Right hindlimb (tissue), 1 donor: ENCODE measurements around the gene XCR1.
"Not testable (repeated sequence)": the region's sequence is repeated elsewhere in the genome, so short reads cannot be mapped to it uniquely, and the experiment has no call there.

Experiments
- DNase-seq: peaks from one replicate; pipeline ENCODE4 v3.0.0-alpha.2; 2018

The XCR1 gene

DNA sequence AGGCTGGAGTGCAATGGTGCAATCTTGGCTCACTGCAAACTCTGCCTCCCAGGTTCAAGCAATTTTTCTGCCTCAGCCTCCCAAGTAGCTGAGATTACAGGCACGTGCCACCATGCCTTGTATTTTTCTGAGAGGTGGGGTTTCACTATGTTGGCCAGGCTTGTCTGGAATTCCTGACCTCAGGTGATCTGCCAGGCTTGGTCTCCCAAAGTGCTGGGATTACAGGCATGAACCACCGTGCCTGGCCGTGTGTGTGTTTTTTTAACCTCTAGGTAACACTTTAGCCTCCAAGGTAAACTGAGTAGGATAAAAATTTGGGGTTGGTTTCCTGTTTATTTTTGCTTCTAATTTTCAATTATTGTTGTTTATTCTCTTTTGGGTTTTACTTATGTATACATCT lies 10.8 kb upstream of the XCR1 start:
- DNase-seq: not testable (repeated sequence)

DNA sequence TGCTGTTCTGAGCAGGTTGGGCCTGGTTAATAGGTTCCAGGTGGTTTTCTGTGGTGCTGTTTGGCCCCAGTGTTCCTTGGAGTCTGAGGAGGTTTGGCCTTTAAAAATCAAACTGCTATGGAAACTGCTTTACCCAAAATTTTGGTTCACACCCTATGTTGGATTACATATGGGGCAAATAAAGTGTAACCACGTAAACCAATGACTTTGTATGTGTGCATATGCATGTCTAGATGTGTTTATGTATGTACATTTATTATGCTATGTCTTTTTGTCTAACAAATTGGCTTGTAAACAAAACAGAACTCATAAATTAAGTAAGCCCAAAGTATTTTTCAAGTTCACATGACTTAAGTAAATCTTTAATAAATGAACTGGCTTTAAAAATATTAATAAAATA lies 8.9 kb upstream of the XCR1 start:
- DNase-seq: no peak

DNA sequence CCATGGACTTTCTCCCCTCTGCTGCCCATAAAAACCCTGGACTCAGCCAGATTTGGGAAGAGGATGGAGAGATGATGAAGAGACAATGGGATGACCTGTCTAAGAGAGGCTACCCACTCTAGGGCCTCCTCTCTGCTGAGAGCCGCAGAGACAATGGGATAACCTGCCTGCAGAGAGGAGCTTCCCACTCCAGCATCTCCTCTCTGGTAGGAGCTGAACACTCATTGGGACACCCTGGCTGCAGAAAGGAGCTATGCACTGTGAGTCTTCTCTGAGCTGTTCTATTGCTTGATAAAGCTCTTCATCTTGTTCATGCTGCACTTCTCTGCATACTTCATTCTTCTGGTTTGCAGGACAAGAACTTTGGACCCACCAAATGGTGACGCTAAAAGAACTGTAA lies 4.5 kb upstream of the XCR1 start:
- DNase-seq: no peak

DNA sequence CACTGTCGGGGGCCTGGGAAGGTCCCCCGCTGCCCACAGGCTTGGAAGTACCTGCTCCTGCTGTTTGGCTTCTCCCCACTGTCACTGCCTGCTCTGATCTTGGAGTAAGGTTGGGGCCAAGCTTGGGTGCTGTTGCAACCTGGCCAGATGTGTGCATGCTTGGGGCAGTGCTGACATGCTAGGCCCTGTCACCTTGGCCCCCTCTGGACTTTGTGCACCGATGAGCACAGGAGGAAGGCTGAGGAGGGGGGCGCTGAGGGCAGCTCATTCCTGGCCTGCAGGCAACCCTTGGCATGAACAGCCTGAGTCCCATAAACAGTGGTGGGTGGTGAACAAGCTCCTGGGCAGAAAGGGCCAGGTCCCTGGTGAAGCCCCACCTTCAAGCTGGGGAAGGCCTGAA lies 4.0 kb upstream of the XCR1 start:
- no peak for DNase-seq

DNA sequence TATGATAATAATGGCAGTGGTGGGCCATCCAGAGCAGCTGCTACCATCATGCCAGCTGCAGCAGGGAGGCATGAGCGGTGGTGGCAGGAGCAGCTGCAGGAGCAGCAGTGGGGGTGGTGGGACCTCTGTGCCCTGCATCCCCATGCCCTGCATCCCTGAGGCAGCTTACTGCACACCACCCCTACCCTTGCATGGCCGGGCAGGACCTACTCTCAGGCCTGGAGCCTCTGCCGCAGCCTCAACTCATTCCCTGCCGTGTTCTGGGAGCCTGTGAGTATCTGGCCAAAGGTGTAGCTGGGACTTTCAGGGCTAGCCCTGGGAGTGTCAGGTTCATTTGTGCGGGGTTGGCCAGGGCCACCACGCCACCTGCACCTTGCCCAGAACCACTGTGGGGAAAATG lies 3.3 kb upstream of the XCR1 start:
- DNase-seq: no peak

DNA sequence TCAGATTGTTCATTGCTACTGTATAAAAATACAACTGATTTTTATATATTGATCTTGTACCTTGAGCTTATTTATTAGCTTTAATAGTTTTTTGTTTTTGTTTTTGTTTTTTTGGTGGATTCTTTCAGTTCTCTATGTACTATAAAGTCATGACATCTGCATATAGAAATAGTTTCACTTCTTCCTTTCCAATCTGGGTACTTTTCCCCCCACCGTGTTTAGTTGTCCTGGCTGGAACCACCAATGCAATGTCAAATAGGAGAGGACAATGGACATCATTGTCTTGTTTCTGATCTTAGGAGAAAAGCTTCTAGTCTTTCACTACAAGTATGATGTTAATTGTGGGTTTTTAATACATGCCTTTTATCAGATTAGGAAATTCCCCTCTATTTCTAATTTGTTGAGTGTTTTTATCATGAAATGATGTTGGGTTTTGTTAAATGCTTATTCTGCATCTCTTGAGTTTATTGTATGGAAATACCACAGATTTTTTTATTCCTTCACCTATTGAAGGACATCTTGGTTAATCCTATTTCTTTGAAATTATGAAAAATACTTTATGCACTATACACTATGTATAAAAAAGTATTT lies 2.8 kb upstream of the XCR1 start:
- no peak for DNase-seq

DNA sequence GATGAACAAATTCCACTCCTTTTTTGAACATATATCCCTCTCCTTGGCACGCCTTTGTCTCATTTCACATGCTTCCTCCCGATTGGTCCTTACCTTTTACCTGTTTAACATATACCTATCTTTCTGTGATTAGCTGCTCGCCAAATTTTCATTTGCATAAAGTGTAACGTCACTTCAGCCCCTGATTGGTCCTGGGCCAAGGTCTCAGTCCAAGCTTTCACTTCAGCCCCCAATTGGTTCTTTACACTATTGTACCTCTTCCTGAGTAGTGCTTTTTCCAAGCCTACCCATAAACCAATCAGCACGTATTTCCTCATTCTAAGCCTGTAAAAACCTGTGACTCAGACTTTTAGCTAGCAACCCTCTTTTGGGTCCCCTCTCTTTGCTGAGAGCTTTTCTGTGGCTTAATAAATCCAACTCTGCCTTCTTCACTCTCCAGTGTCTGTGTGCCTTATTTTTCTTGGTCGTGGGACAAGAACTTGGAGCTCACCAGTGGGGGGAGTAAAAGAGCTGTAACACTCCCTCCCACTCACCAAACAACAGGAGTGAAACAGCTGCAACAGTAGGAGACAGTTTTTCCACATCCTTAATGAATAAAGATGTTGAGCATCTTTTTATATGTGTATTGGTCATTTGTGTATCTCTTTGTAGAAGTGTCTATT lies 584 bp upstream of the XCR1 start:
- DNase-seq: no peak

DNA sequence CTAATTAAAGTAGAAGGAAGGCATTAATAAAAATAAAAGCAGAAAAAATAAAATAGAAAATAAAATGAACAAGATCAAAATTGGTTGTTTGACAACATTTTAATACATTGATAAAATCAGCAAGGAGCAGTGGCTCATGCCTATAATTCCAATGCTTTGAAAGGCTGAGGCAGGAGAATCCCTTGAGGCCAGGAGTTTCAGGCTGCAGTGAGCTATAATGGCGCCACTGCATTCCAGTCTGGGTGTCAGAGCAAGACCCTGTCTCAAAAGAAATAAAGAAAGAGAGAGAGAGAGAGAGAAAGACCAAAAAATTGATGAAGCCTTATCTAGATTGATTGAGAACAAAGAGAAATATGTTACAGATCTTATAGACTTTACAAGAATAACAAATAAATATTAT lies 2.1 kb downstream of the XCR1 start:
- no peak for DNase-seq

DNA sequence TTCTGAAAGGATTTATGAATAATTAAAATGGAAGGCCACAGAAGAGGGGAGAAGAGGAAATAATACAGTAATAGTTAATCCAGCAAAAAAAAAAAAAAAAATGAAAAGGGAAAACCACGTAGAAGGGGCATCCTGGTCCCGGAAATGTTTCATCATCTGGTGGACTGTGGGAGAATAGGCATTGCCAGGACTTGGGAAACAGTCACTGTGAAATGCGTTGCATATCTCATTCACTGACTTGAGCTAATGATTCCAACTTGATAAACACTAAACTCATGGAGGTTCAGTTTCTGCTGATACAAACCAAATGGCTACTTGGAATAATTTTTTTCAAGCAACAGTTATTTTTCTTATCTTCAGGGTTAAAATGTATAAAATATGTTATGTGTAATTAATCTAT lies 3.2 kb downstream of the XCR1 start:
- no peak for DNase-seq

DNA sequence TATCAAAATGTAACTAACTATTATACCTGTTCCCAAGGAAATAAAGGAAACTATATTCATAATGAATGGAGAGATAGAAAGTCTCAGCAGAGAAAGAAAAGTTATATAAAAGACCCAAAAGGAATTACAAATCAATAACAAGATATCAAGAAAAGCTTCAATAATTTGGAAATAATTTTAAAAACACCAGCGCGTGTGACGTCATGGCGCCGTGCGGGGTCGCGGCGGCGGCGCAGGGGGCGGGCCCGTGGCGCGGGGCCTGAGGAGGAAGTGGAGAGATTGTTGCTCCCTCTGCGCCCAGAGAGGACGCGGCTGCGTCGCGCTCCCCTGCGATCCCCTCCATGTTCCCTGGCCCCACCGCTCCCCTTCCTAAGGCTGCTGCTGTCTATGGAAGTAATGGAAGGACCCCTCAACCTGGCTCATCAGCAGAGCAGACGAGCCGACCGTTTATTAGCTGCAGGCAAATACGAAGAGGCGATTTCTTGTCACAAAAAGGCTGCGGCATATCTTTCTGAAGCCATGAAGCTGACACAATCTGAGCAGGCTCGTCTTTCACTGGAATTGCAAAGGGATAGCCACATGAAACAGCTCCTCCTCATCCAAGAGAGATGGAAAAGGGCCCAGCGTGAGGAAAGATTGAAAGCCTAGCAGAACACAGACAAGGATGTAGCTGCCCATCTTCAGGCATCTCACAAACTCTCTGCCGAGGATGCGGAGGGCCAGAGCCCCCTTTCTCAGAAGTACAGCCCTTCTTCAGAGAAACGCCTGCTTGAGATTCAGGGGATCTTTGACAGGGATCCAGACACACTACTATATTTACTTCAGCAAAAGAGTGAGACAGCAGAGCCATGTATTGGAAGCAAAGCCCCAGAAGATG lies 4.1 kb downstream of the XCR1 start:
- DNase-seq: no peak

DNA sequence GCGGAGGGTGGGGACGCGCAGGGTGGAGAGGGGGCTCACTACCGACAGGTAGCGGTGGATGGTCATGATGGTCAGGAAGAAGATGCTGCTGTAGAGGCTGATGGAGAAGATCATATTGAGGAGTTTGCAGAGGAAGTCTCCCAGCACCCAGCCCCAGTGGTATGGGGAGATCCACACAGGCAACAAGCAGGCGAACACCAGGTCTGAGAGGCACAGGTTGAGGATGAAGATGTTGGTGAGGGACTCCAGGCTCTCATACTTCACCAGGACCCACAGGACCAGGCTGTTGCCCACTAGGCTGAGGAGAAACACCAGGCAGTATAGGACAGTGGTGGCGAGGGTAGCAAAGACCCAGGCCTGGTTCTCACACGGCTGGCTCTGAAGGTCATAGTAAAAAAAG lies 5.8 kb downstream of the XCR1 start:
- DNase-seq: no peak

DNA sequence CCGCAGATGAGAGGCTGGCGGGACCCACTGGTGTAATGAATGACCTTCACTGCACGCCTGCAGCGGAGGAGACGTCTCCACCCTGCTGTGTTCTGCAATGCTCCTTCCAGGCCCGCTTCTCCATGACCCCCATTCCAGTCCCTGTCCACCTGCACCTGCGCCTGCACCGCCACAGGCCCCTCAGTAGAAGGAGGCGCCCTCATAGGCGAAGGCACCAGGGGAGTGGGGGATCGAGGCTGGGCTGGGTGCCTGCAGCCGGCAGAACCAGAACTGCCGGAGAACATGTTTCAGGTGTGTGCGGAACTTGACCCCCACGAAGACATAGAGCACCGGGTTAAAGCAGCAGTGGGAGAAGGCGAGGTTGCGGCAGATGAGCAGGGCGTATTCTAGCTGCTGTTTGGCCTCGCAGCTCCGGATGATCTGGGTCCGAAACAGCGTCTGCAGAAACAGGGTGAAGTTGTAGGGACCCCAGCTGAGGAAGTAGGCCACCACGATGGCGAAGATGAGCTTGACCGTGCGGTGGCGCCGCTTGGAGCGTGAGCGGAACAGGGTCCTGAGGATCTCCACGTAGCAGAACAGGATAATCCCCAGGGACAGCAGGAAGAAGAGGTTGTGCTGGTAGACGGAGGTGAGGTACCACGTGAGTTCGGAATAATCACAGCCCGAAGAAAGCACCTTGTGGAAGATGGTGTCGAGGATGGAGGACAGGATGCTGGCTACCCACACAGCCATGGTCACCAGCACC lies 6.3 kb downstream of the XCR1 start:
- no peak for DNase-seq

DNA sequence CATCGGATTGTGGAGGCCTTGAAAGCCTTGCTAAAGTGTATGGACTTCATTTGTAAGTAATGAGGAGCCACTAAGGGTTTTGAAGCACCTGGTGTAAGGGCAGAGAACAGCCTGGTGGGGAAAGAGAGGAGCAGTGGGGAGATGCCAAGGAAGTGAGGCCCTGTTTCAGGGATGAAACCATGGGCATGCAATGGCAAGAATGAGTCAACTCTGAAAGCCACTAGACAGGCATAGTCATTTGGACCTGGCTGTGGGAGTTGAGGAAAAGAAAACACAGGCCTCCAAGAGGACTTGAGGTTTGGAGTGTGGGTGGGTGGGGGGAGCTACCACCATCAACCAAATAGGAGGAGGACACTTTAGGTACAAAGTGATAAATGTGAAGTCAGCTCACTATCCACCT lies 7.6 kb downstream of the XCR1 start:
- no peak for DNase-seq

DNA sequence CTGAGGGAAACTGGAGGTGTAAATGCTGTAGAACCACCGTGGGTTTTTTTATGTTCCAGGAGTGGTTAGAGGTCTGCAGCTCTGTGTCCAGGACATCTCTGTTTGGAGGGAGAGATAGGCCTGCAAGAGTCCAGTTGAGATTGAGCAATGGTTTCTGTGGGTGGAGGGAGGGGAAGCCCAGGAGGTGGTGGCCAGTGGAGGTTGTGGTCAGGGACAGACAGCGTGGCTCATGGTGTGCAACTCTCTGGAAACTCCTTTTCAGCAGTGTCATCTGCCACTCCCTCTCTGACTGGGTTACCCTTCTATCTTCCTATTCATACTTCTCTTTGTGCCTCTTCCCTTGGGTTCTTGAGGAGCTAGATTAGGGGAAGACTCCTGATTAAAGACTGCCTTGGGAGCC lies 9.6 kb downstream of the XCR1 start:
- no peak for DNase-seq

DNA sequence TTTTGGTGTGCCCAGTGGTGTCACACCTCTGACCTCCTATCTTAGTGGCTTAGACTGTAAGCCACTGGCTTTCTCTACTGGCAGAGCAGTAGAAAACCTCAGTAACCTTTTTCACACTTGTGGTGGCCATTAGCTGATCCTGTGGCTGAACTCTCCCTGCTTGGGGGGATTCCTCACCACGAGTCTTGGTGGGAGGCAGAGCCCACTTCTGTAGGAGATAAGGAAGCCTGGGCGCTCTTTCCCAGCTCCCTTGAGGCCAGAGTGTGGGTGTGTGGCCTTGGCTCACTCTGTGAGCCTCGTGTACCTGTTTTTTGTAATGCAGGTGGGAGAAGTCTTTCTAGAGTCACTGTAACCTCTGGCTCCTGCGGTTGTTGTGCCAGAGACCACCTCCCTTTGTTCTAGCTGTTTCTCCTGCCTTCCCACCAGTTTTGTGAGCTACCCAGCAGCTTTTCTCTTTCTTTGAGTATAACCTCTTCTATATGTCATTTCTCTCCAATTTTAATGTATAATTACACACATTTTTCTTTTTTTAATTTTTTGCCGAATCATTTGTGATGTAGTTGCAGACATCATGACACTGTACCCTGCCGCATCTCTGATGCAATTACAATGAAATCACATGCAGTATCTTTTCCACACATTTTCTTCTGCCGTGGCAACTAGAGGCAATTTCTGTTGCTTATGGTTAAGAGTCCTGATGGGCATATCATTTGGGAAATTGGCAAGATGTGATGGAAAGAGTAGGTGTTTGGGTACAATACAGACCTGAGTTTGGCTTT lies 13.8 kb downstream of the XCR1 start:
- DNase-seq: no peak

DNA sequence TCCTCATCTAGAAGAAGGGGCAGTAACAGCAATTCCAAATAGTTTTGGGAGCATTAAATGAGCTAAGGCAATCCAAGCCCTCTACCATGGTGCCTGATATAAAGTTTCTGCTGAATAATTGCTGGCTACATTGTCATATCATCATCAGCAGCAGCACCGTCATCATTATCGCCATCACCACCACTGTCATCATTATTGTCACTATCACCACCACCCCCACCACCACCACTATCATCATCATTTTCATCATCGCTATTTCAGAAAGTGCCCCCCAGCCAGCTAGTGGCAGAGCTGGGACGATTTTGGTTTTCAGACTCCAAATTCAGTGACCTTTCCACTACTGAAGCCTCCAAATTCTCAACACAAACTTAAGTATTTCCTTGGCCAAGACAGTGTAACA lies 15.0 kb downstream of the XCR1 start:
- no peak for DNase-seq

DNA sequence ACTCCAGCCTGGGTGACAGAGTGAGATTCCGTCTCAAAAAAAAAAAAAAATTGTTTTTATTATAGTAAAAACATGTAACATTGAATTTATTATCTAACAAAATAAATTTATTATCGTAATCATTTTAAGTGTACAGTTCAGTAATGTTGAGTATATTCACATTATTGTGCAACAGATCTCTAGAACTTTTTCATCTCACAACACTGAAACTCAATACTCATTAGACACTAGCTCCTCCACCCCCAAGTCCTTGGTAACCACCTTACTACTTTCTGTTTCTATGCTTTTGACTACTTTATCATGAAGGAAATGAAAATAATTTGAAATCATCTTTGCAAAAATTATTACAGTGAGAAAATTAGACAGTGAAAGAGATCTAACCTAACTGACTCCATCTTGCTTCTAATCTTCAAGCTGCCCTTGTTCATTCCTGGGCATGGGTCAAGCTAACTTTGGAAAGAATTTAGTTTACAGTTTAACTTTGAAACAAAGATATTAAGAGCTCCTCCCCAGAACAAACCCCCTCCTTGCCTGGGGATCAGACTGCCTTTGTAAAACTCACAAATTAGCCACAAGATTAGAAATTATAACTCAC lies 16.7 kb downstream of the XCR1 start:
- no peak for DNase-seq

DNA sequence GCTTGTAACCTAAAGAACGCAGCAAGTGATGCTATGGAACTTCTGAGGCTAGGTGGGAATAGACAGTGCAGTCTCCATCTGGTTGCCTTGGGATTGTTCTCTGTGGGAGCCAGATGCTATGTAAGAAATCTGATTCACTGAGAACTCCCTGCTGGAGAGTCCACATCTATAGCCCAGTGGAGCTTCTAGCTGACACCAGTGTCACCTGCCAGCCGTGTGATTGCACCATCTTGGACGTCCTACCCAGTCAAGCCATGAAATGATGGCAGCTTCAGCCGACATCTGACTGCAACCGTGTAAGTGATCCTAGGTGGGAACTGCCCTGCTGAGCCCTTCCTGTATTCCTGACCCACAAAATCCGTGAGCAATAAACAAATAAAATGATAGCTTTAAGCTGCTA lies 19.2 kb downstream of the XCR1 start:
- no peak for DNase-seq

DNA sequence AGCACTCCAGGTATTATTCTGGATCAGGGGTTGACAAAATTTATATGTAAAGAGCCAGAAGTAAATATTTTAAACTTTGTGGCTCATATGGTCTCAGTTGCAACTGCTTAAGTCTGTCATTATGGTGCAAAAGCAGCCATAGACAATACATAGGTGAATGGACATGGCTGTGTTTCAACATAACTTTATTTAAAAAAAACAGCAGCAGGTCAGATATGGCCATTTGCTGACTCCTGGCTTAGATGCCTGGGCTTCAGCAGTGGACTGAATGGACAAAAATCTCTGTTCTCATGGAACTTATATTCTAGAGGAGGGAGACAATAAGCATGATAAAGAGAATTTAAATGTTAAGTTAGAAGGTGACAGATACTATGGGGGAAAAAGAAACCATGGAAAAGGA lies 20.0 kb downstream of the XCR1 start:
- DNase-seq: no peak

DNA sequence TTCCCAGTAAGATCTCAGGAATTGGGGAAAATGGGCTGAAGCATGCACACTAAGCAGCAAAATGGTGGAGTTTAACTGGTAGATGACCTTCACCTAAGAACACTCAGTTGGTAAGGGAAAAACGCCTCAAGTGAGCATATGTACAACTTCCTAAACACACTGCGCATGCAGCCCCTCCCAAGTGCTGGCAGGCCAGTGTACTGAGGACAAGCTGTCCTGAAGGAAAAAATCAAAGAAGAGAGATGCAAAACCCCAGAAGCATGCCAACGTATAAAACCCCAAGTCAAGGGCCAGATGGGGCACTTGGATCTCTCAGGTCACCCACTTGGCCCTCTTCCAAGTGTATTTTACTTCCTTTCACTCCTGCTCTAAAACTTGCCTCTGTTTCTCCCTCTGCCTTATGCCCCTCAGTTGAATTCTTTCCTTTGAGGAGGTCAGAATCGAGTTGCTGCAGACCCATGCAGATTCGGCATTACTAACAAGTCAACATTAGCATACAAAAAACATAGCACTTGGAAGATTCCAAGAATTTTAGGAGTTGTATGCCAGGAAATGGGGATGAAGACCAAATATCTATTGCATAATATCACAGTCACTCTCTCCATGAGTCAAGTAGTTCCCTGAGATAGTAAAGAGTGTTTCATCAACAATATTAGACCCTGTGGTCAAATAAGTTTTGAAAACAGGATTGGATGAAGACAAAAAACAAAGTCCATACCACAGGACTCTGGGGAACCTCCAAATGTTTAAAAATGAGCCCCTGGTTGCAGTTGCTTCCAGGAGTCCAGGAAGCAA lies 20.8 kb downstream of the XCR1 start:
- no peak for DNase-seq

DNA sequence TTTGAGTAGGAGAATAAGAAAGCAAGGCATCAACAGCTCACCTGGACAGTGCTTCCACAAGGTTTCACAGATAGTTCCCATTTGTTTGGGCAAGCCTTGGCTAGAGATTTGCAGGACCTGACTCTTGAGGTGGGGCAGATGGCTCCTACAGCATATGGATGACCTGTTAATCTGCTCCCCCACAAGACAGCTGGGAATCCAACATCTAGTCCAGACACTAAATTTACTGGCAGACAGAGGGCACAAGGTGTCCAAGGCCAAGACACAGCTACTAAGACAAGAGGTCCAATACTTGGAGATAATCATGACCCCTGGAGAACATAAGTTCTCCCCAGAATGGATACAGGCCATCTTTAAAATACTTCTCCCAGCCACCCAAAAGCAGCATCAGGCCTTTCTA lies 23.6 kb downstream of the XCR1 start:
- not testable (repeated sequence) for DNase-seq
